Breast epithelium (tissue), 3 donors: ENCODE measurements around the gene GNAO1.

Source experiments
- POLR2A ChIP-seq: fragments of 450-650 bp; IDR thresholded peaks from one replicate; pipeline ENCODE4 v1.6.1; 2016; ENCODE audit warnings: antibody characterized with exemption, mild to moderate bottlenecking, moderate library complexity
- POLR2AphosphoS5 ChIP-seq, 3 donors: sonication (generic); formaldehyde crosslinking; IDR thresholded peaks; one replicate each; pipeline ENCODE4 v1.6.1; 2017; ENCODE audit warnings: antibody characterized with exemption in 3 of 3
- TF ChIP-seq, protein P1 (sequence below), 3 donors: fragments of 450-650 bp; IDR thresholded peaks; one replicate each; pipeline ENCODE4 v1.5.1; 2016 to 2017; ENCODE audit warnings: antibody characterized with exemption in 3 of 3, mild to moderate bottlenecking in 3 of 3, moderate library complexity in 3 of 3

DNA sequence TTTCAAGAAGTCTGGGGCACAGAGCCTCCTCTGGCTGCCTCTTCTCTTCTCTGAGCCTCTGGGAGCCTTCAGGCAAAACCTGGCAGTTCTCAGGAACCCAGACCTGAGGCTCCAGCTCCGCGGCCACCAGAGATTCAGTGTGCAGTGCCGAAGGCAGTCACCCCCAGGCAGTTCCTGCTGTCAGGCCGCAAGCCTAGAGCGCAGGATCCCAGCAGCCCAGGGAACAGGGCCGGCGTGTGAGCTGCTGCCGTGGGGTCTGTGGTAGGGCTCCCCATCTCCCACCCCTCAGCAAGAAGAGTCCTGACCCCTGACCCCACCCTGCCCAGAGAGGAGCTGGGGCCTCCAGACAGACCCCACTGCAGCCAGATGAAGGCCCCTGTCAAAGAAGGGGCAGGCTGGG lies 155.9 kb downstream of the GNAO1 start:
- TF ChIP-seq POLR2A (no peak), POLR2AphosphoS5 (IDR thresholded peaks at IDR 0.05) (no peak)
- TF ChIP-seq, protein P1, sequence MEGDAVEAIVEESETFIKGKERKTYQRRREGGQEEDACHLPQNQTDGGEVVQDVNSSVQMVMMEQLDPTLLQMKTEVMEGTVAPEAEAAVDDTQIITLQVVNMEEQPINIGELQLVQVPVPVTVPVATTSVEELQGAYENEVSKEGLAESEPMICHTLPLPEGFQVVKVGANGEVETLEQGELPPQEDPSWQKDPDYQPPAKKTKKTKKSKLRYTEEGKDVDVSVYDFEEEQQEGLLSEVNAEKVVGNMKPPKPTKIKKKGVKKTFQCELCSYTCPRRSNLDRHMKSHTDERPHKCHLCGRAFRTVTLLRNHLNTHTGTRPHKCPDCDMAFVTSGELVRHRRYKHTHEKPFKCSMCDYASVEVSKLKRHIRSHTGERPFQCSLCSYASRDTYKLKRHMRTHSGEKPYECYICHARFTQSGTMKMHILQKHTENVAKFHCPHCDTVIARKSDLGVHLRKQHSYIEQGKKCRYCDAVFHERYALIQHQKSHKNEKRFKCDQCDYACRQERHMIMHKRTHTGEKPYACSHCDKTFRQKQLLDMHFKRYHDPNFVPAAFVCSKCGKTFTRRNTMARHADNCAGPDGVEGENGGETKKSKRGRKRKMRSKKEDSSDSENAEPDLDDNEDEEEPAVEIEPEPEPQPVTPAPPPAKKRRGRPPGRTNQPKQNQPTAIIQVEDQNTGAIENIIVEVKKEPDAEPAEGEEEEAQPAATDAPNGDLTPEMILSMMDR (IDR thresholded peaks at IDR 0.05) = no peak
